ENCODE measurements around the gene TAT. TPM values are rescaled to one million over a fixed set of nuclear protein-coding genes. Genes with fewer than 3 reads are reported as not detected.

The TAT gene
- total RNA-seq, 1 experiment from 2014 or later, result 0.13 TPM

Other genes with a start within 250 kb of the TAT start
- gene CALB2, start 218.4 kb downstream of the TAT start, total RNA-seq (2021), result 107 and 135 TPM in 2 replicates
- gene TLE7, start 135.0 kb downstream of the TAT start, total RNA-seq (2021), result not detected in 2 replicates
- gene ZNF23, start 114.8 kb downstream of the TAT start, total RNA-seq (2021), result 6.9 and 7.9 TPM in 2 replicates
- 6.8 TPM in 2 replicates for gene ZNF19, start 87.8 kb downstream of the TAT start, total RNA-seq (2021)
- gene CHST4, start 50.7 kb downstream of the TAT start, total RNA-seq (2021), result 2.4 and 3.1 TPM in 2 replicates
- 28.5 and 28.6 TPM in 2 replicates for gene MARVELD3, start 49.1 kb upstream of the TAT start, total RNA-seq (2021)
- 5.1 and 5.5 TPM in 2 replicates for gene PHLPP2, start 147.6 kb upstream of the TAT start, total RNA-seq (2021)
- 60.1 and 72.5 TPM in 2 replicates for gene AP1G1, start 231.7 kb upstream of the TAT start, total RNA-seq (2021)

Measured in PC-9 (cell line).